Activated CD4-positive, alpha-beta T cell treated with anti-CD3 and anti-CD28 coated beads for 36 hours (primary cell): Measurements from ENCODE around the gene LCMT2. TPM values are rescaled to one million over a fixed set of nuclear protein-coding genes. Genes with fewer than 3 reads are reported as not detected.
A peak's percentile ranks its signal among the peaks of the same experiment; 100 is the strongest.
"Not testable (repeated sequence)": the region's sequence is repeated elsewhere in the genome, so short reads cannot be mapped to it uniquely, and the experiment has no call there.

Experiments used
- ATAC-seq: fragments of 200-7000 bp; cut with Tn5 transposase; one replicate; pipeline ENCODE4 v1.10.0; 2021; ENCODE audit warnings: mild to moderate bottlenecking, moderate library complexity
- CTCF ChIA-PET: fragments of 350-600 bp; sonication (Branson Sonifier 250); formaldehyde crosslinking; loops from one replicate; lab custom pipeline; 2021; ENCODE audit warnings: antibody characterized with exemption; lab: Charles Lee
- POLR2A ChIA-PET: fragments of 350-600 bp; sonication (Branson Sonifier 250); formaldehyde crosslinking; loops from one replicate; lab custom pipeline; 2021; ENCODE audit warnings: antibody characterized with exemption, inconsistent platforms; lab: Charles Lee
- DNase-seq: peaks from one replicate; pipeline ENCODE4 v3.0.0-alpha.2; 2020
- H3K27ac Mint-ChIP-seq: one replicate; pipeline ENCODE4 v1.8.0; 2021; ENCODE audit warnings: mixed read lengths
- H3K27me3 Mint-ChIP-seq: one replicate; pipeline ENCODE4 v1.8.0; 2021; ENCODE audit warnings: mixed read lengths
- H3K36me3 Mint-ChIP-seq: one replicate; pipeline ENCODE4 v1.8.0; 2021; ENCODE audit warnings: low read depth, mixed read lengths
- H3K4me1 Mint-ChIP-seq: one replicate; pipeline ENCODE4 v1.8.0; 2021; ENCODE audit warnings: mixed read lengths
- H3K4me3 Mint-ChIP-seq: one replicate; pipeline ENCODE4 v1.8.0; 2021; ENCODE audit warnings: mild to moderate bottlenecking, moderate library complexity, mixed read lengths
- H3K9me3 Mint-ChIP-seq: one replicate; pipeline ENCODE4 v1.8.0; 2021; ENCODE audit warnings: low read depth, mixed read lengths
- intact Hi-C, 2 experiments: fragments of 100-400 bp; cut with DNase I in 1 of 2; cut with micrococcal nuclease in 1 of 2; formaldehyde crosslinking; loops; one replicate each; pipeline versions ENCODE4 v1.14.2 to v1.15.1; 2022 to 2024; cut with DNase I, micrococcal nuclease
- total RNA-seq, 2 experiments: library from RNA; stranded (reverse); gene quantifications; one replicate each; pipeline ENCODE4 v1.2.3, GENCODE V29; 2021

Gene LCMT2
- total RNA-seq, 2 experiments from 2014 or later: 7.6 to 8.5 TPM

DNA sequence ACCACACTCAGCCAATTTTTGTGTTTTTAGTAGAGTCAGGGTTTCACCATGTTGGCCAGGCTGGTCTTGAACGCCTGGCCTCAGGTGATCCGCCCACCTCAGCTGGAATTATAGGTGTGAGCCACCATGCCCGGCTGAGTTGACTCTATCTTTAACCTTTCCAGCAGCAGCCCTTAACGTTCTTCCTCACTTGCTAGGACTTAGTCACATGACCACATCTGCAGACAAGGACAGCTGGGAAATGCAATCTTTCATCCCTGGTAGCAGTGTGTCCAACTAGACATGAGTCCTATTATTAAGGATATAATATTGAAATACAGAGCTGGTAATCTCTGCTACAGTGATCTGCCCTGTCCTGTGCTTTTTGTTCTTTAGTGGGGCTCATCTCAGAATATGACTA lies 18.0 kb downstream of the LCMT2 start:
- ATAC-seq (no peak), DNase-seq (no peak)
- intact Hi-C loops: no loop called here
- Mint-ChIP-seq H3K4me3 (no peak overlapping the region), H3K4me1 (no peaks in the 10 kb centered on the region), H3K9me3 (no peaks in the 10 kb centered on the region), H3K27ac (no peak overlapping the region), H3K27me3 (peaks cover 22% of the 10 kb centered on the region), H3K36me3 (no peaks in the 10 kb centered on the region)
- CTCF ChIA-PET: interaction anchor here (0.6 to 1.8 kb wide), 5 partner anchors 8 to 243 kb away, joined by 3 to 6 read pairs (median 3); no protein-coding TSS in a partner anchor
- POLR2A ChIA-PET: no interaction called here

- no peaks in the 10 kb centered on the region for H3K36me3 Mint-ChIP-seq
- no peak for ATAC-seq
These were observed 28.1 kb downstream of the LCMT2 start, which contains the start of gene TGM7 for GRCh38 chr15:43302205-43302817. TSS of gene TGM7 (minus strand) at chr15:43302255.

GRCh38 chr15:43299884-43300283 lies 30.5 kb downstream of the LCMT2 start:
- no peaks in the 10 kb centered on the region for H3K4me1 Mint-ChIP-seq
- intact Hi-C loops: loop anchor here in 1 of 2 experiments (10.0 kb wide), 1 partner anchor 65 kb away; no protein-coding TSS in a partner anchor
- H3K4me3 Mint-ChIP-seq: no peak overlapping the region
- H3K9me3 Mint-ChIP-seq: no peaks in the 10 kb centered on the region
- ChIA-PET POLR2A (no interaction called here), CTCF (interaction anchor here (1.6 kb wide), 1 partner anchor 15 kb away, joined by 4 read pairs; no protein-coding TSS in a partner anchor)
- DNase-seq (no peak), ATAC-seq (no peak)
- H3K27ac Mint-ChIP-seq: no peak overlapping the region
- peaks cover 10% of the 10 kb centered on the region for H3K27me3 Mint-ChIP-seq
- H3K36me3 Mint-ChIP-seq: no peaks in the 10 kb centered on the region

More at GRCh38 chr15:43302205-43302817, 28.1 kb downstream of the LCMT2 start, which contains the start of gene TGM7:
- ChIA-PET CTCF (interaction anchor here (2.5 kb wide), 1 partner anchor 17 kb away, joined by 11 read pairs; no protein-coding TSS in a partner anchor), POLR2A (no interaction called here)
- H3K4me3 Mint-ChIP-seq: no peak within 1 kb of the TSS
- no peak within 1 kb of the TSS for H3K27ac Mint-ChIP-seq
- intact Hi-C loops: loop anchor here in 1 of 2 experiments (10.0 kb wide), 1 partner anchor 62 kb away; no protein-coding TSS in a partner anchor
- DNase-seq: no peak
- H3K27me3 Mint-ChIP-seq: peaks cover 9% of the 10 kb centered on the region
- H3K9me3 Mint-ChIP-seq: no peaks in the 10 kb centered on the region
- no peaks in the 10 kb centered on the region for H3K4me1 Mint-ChIP-seq

DNA sequence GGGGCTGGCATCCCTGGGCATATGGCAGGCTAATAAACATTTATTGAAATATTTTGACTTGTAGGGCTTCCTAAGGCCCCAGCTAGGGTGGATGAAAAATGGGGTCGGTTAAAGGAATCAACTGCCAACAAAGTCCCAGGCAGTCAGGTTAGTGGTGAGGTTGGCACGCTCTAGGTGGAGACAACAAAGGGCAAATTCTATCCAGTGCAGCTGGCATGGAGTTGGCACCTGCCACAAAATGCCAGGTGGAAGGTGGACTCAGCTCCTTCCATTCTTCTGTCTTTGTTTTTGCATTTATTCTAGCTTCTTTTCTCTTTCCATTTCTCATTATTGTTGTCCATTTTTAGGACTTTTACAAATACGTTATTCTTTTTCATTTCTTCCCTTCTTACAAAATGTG lies 31.0 kb downstream of the LCMT2 start:
- peaks cover 12% of the 10 kb centered on the region for H3K27me3 Mint-ChIP-seq
- ATAC-seq: no peak
- ChIA-PET POLR2A (no interaction called here), CTCF (interaction anchor here (1.6 kb wide), 1 partner anchor 14 kb away, joined by 4 read pairs; no protein-coding TSS in a partner anchor)
- H3K4me3 Mint-ChIP-seq: no peak overlapping the region
- intact Hi-C loops: no loop called here
- H3K27ac Mint-ChIP-seq: no peak overlapping the region
- H3K36me3 Mint-ChIP-seq: no peaks in the 10 kb centered on the region
- H3K4me1 Mint-ChIP-seq: no peaks in the 10 kb centered on the region
- no peak for DNase-seq
- no peaks in the 10 kb centered on the region for H3K9me3 Mint-ChIP-seq

DNA sequence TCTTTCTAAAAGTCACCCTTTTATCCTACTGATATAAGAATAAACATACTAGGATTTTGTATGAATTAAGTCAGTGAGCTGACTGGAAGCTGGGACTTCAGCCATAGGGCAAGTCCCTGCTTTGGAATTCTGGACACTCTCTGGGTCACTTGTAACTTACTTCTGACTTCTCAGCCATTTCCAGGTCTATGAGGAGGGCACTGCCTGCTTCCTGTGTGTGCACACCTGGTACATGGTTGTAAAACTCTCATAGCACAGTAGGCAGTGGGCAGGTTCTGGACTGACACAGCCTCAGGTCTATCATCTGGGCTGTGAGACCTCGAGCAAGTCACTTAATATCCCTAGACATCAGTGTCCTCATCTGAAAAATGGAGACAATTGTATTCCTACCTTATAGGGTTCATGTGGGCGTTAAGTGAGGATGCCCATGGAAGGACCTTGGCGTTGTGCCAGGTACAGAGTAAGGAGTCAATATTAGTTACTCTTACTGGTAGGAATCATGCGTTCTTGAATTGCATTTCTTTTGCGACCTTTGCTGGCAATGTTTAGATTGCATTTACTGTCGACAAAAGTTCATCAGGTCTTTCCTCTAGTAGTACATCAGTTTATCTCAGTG lies 36.2 kb downstream of the LCMT2 start:
- ATAC-seq (no peak), DNase-seq (no peak)
- Mint-ChIP-seq H3K27me3 (peaks cover 32% of the 10 kb centered on the region), H3K36me3 (no peaks in the 10 kb centered on the region), H3K4me1 (peaks cover 3% of the 10 kb centered on the region), H3K9me3 (no peaks in the 10 kb centered on the region), H3K27ac (no peak overlapping the region), H3K4me3 (no peak overlapping the region)
- intact Hi-C loops: no loop called here
- ChIA-PET POLR2A (no interaction called here), CTCF (no interaction called here)

DNA sequence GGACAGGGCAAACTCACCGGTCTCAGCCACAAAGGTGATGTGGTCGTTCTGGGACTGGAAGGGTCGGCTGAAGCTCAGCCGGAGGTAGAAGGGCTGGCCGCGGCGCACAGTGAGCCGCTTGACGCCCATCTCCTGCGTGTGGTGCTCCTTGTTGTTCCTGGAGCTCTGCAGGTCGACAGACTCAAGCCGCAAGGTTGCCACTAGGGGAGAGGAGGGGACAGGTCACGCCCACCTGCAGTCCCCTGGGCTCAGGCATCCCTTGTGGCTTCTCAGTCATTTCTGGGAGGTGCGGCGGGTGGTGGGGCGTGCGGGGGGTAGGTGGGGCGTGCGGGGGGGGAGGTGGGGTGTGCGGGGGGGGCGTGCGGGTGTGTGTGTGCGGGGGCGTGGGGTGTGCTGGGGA lies 36.9 kb downstream of the LCMT2 start:
- DNase-seq (peak; percentile 21), ATAC-seq (peak; percentile 42)
- Mint-ChIP-seq H3K4me3 (no peak overlapping the region), H3K27ac (no peak overlapping the region), H3K9me3 (no peaks in the 10 kb centered on the region), H3K36me3 (no peaks in the 10 kb centered on the region), H3K27me3 (peaks cover 32% of the 10 kb centered on the region), H3K4me1 (peaks cover 3% of the 10 kb centered on the region)
- POLR2A ChIA-PET: interaction anchor here (0.6 kb wide), 1 partner anchor 357 kb away, joined by 3 read pairs; no protein-coding TSS in a partner anchor
- intact Hi-C loops: no loop called here
- CTCF ChIA-PET: interaction anchor here (0.7 kb wide), 1 partner anchor 57 kb away, joined by 3 read pairs; no protein-coding TSS in a partner anchor

DNA sequence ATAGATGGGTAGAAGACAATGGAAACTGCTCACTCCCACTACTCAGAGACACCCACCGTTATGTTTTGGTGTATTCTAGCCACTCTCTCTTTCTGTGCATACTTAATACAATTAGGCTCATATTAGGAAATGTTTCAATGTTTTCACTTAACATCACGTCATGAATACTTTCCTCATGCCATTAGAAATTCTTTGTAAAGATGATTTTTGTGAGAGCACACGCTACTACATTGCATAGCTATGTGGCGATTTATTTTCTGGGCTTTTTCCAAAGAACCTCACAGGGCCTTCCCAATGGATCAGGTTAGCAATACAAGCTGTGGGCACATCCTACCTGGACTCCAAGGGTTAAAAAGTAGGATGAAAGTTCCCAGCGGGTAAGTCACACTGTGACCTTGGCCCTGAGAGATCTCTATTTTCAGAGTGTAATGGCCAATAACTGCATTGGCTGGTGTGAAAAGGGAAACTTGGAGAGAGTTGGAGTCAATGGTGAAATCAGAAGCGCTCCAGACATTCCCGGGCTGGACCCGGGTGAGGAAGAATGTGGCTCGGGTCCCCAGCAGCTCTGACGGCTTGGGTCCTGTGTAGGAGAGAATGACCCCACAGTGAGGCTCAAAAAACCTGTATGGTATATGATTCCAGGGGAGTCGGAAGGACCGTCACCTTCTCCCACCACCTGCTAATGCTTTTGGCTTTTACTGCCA lies 37.8 kb downstream of the LCMT2 start:
- Mint-ChIP-seq H3K27me3 (peaks cover 32% of the 10 kb centered on the region), H3K36me3 (no peaks in the 10 kb centered on the region), H3K27ac (no peak overlapping the region), H3K9me3 (no peaks in the 10 kb centered on the region), H3K4me3 (no peak overlapping the region), H3K4me1 (peaks cover 3% of the 10 kb centered on the region)
- intact Hi-C loops: no loop called here
- ChIA-PET CTCF (interaction anchor here (0.7 kb wide), 1 partner anchor 56 kb away, joined by 3 read pairs; no protein-coding TSS in a partner anchor), POLR2A (no interaction called here)
- no peak for ATAC-seq
- no peak for DNase-seq

GRCh38 chr15:43289656-43290055 lies 40.7 kb downstream of the LCMT2 start:
- H3K36me3 Mint-ChIP-seq, POLR2A ChIA-PET, ATAC-seq, H3K9me3 Mint-ChIP-seq, DNase-seq, CTCF ChIA-PET, intact Hi-C loops, H3K4me3 Mint-ChIP-seq, H3K4me1 Mint-ChIP-seq, H3K27ac Mint-ChIP-seq: not testable (repeated sequence)
- peaks cover 20% of the 10 kb centered on the region for H3K27me3 Mint-ChIP-seq

DNA sequence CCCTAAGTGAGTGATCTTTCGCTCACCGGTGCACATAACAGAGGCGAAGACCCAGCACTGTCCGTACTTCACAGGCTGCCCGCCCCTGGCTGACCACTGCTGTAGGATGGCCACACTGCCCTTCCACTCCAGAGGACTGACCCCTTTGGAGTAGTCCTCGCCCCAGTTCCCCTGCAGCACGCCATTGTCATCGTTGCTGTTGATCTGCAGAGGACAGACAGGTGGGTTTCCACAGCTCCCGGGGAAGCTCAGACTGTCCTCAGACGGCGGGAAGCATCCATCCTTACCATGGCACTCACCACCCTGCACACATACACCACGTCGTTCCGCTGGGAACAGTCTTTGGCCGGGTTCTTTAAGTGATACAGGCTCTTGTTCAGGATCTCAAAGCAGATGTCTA lies 43.1 kb downstream of the LCMT2 start:
- ChIA-PET POLR2A (interaction anchor here (0.6 kb wide), 1 partner anchor 10 kb away, joined by 6 read pairs; no protein-coding TSS in a partner anchor), CTCF (interaction anchor here (0.6 to 4.9 kb wide), 6 partner anchors 41 to 963 kb away, joined by 3 to 118 read pairs (median 6); no protein-coding TSS in a partner anchor)
- Mint-ChIP-seq H3K27me3 (peaks cover 9% of the 10 kb centered on the region), H3K4me3 (no peak overlapping the region), H3K4me1 (peaks cover 2% of the 10 kb centered on the region), H3K36me3 (no peaks in the 10 kb centered on the region), H3K27ac (no peak overlapping the region), H3K9me3 (no peaks in the 10 kb centered on the region)
- intact Hi-C loops: no loop called here
- no peak for ATAC-seq
- DNase-seq: no peak

GRCh38 chr15:43286074-43286473 lies 44.3 kb downstream of the LCMT2 start:
- H3K27me3 Mint-ChIP-seq: peaks cover 5% of the 10 kb centered on the region
- intact Hi-C loops: no loop called here
- no peaks in the 10 kb centered on the region for H3K9me3 Mint-ChIP-seq
- H3K4me3 Mint-ChIP-seq: no peak overlapping the region
- ChIA-PET POLR2A (interaction anchor here (0.6 kb wide), 1 partner anchor 61 kb away, joined by 3 read pairs; no protein-coding TSS in a partner anchor), CTCF (interaction anchor here (0.7 to 4.9 kb wide), 39 partner anchors 10 to 582 kb away, joined by 3 to 118 read pairs (median 5); partner anchors contain the start of genes CCNDBP1, TGM5 and TGM7)
- H3K27ac Mint-ChIP-seq: no peak overlapping the region
- ATAC-seq (no peak), DNase-seq (no peak)
- peaks cover 2% of the 10 kb centered on the region for H3K4me1 Mint-ChIP-seq
- no peaks in the 10 kb centered on the region for H3K36me3 Mint-ChIP-seq

DNA sequence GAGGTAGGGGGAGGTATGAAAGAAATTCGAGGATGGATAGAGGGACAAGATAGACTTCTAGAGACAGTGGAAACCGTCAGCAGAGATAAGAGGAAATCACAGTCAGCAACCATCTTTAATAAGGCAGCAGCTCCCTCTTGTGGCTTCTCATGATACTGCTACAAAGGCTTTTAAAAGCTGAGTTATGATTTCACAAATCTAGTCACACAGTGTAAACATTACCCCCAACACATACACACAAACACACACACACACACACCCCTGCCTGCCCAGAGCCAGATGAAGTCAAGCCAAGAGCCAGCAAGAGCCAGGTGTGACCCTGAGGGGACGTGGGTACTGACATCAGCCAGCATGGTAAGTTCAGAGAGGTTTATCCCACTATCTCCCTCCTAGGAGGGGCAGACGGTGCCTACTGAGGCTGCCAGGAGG lies 44.8 kb downstream of the LCMT2 start:
- Mint-ChIP-seq H3K9me3 (no peaks in the 10 kb centered on the region), H3K27me3 (peaks cover 3% of the 10 kb centered on the region), H3K4me1 (peaks cover 2% of the 10 kb centered on the region), H3K27ac (no peak overlapping the region), H3K4me3 (no peak overlapping the region), H3K36me3 (no peaks in the 10 kb centered on the region)
- ATAC-seq (peak; percentile 66), DNase-seq (peak; percentile 68)
- POLR2A ChIA-PET: interaction anchor here (0.6 kb wide), 1 partner anchor 60 kb away, joined by 3 read pairs; no protein-coding TSS in a partner anchor
- intact Hi-C loops: loop anchor here (1.0 kb wide), 4 partner anchors 60 to 581 kb away; partner anchors contain the start of gene CCNDBP1 (in 1 of the 2)
- CTCF ChIA-PET: interaction anchor here (0.6 to 4.9 kb wide), 45 partner anchors 9 to 582 kb away, joined by 3 to 118 read pairs (median 5); partner anchors contain the start of genes CCNDBP1, TGM5 and TGM7
